DND-41 (cell line): ENCODE measurements around the gene MAMDC2.

Source experiments
- ATAC-seq: fragments of 200-7000 bp; cut with Tn5 transposase; 3 replicates; pipeline ENCODE4 v1.9.1; 2021; ENCODE audit warnings: low read depth; ENCODE audit not compliant: insufficient read depth
- DNase-seq: peaks from one replicate; pipeline ENCODE4 v3.0.0-alpha.2; 2020
- H2AFZ ChIP-seq: 2 replicates; pipeline ENCODE4 v1.6.0; 2012; ENCODE audit warnings: low read depth, low read length
- H3K27ac ChIP-seq: 2 replicates; pipeline ENCODE4 v1.5.1; 2012; ENCODE audit warnings: low read length, inconsistent platforms
- H3K27me3 ChIP-seq: fragments of 200-600 bp; sonication (generic); 2 replicates; pipeline ENCODE4 v1.6.0; 2012; ENCODE audit warnings: low read length, mild to moderate bottlenecking, inconsistent platforms; ENCODE audit not compliant: insufficient read depth, poor library complexity
- H3K36me3 ChIP-seq: 2 replicates; pipeline ENCODE4 v1.5.1; 2012; ENCODE audit warnings: low read length, inconsistent platforms; ENCODE audit not compliant: insufficient read depth
- H3K4me1 ChIP-seq: 2 replicates; pipeline ENCODE4 v1.5.1; 2012; ENCODE audit warnings: mild to moderate bottlenecking, low read length; ENCODE audit not compliant: insufficient read depth
- H3K4me2 ChIP-seq: 2 replicates; pipeline ENCODE4 v1.6.0; 2012; ENCODE audit warnings: mild to moderate bottlenecking, moderate library complexity, low read length, inconsistent platforms; ENCODE audit not compliant: insufficient read depth
- H3K4me3 ChIP-seq, 2 experiments: fragments of 200-600 bp in 1 of 2; shearing (Covaris generic) in 1 of 2; 2 replicates each; pipeline ENCODE4 v1.5.1; 2012 to 2016; ENCODE audit warnings: inconsistent platforms in 2 of 2, low read length in 2 of 2, mild to moderate bottlenecking in 2 of 2, low read depth in 1 of 2, moderate library complexity in 1 of 2
- H3K79me2 ChIP-seq: 2 replicates; pipeline ENCODE4 v1.6.0; 2012; ENCODE audit warnings: low read length, inconsistent platforms; ENCODE audit not compliant: insufficient read depth
- H3K9ac ChIP-seq: 2 replicates; pipeline ENCODE4 v1.6.0; 2012; ENCODE audit warnings: low read depth, mild to moderate bottlenecking, inconsistent platforms, low read length, moderate library complexity
- H3K9me3 ChIP-seq: 2 replicates; pipeline ENCODE4 v1.5.1; 2012; ENCODE audit warnings: low read length, moderate library complexity, mild to moderate bottlenecking, inconsistent platforms; ENCODE audit not compliant: insufficient read depth, severe bottlenecking
- H4K20me1 ChIP-seq: 2 replicates; pipeline ENCODE4 v1.6.0; 2012; ENCODE audit warnings: low read length; ENCODE audit not compliant: insufficient read depth
- EZH2 ChIP-seq: IDR thresholded peaks from 3 replicates; pipeline ENCODE4 v1.6.1; 2012; ENCODE audit warnings: borderline replicate concordance, low read depth, mild to moderate bottlenecking, moderate library complexity, low read length, inconsistent platforms; ENCODE audit not compliant: severe bottlenecking
- TF ChIP-seq, protein P1 (sequence below): IDR thresholded peaks from 2 replicates; pipeline ENCODE4 v1.5.1; 2012; ENCODE audit warnings: borderline replicate concordance, low read length, moderate library complexity, mild to moderate bottlenecking; ENCODE audit not compliant: poor library complexity, severe bottlenecking; ENCODE audit errors: extremely low read depth

MAMDC2 gene

DNA sequence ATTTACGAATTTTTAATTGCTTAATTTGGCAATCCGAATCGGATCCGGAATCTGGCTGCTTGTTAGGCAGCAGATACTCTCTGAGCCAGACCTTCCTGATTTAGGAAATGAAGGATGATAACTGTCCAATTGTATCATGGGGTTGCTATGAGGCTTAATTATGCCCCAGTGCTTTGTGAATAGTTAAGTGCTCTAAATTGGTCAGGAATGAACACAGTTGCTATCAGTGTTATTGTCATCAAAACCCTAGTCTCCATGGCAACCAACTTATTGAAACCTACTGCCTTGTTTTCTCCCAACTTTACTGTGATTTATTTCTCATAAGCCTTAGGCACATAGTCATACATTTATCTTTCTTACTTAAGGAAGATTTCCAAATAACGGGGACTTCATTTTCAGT, 47.9 kb downstream of the MAMDC2 start:
- H3K27me3 ChIP-seq, result no peaks in the 10 kb centered on the region
- DNase-seq (no peak), ATAC-seq (no peak)
- no peaks in the 10 kb centered on the region for H3K79me2 ChIP-seq
- no peak overlapping the region for H3K9ac ChIP-seq
- H3K36me3 ChIP-seq, result no peaks in the 10 kb centered on the region
- no peak overlapping the region for H3K4me3 ChIP-seq
- H2AFZ ChIP-seq, result no peak overlapping the region
- no peaks in the 10 kb centered on the region for H3K4me1 ChIP-seq
- TF ChIP-seq, protein P1, sequence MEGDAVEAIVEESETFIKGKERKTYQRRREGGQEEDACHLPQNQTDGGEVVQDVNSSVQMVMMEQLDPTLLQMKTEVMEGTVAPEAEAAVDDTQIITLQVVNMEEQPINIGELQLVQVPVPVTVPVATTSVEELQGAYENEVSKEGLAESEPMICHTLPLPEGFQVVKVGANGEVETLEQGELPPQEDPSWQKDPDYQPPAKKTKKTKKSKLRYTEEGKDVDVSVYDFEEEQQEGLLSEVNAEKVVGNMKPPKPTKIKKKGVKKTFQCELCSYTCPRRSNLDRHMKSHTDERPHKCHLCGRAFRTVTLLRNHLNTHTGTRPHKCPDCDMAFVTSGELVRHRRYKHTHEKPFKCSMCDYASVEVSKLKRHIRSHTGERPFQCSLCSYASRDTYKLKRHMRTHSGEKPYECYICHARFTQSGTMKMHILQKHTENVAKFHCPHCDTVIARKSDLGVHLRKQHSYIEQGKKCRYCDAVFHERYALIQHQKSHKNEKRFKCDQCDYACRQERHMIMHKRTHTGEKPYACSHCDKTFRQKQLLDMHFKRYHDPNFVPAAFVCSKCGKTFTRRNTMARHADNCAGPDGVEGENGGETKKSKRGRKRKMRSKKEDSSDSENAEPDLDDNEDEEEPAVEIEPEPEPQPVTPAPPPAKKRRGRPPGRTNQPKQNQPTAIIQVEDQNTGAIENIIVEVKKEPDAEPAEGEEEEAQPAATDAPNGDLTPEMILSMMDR, result no peak
- no peak for TF ChIP-seq EZH2
- no peaks in the 10 kb centered on the region for H3K9me3 ChIP-seq
- H3K27ac ChIP-seq, result no peak overlapping the region
- H4K20me1 ChIP-seq, result no peaks in the 10 kb centered on the region
- no peak overlapping the region for H3K4me2 ChIP-seq

GRCh38 chr9:70092190-70092589, 48.5 kb downstream of the MAMDC2 start:
- no peak for DNase-seq
- no peaks in the 10 kb centered on the region for H3K36me3 ChIP-seq

DNA sequence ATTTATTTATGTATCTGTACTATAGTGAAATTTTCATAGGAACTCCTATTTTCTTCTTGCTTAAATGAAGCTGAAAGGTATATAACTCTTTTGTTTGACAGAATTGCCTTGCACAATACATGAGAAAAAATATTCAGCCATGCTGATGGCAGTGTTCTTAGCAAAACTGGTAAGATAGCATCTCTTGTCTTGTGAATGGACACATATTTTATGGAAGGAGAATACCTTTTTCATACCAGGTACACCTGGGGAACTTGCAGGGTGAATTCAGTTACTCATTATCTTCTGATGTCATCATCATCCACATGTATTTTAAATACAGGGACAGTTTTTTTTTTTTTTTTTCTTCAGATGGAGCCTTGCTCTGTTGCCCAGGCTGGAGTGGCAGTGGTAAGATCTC, 49.4 kb downstream of the MAMDC2 start:
- ATAC-seq (no peak), DNase-seq (no peak)
- no peak for TF ChIP-seq EZH2
- no peak overlapping the region for H3K4me2 ChIP-seq
- H2AFZ ChIP-seq, result no peak overlapping the region
- no peak overlapping the region for H3K9ac ChIP-seq
- no peaks in the 10 kb centered on the region for H3K4me1 ChIP-seq
- H4K20me1 ChIP-seq, result no peaks in the 10 kb centered on the region
- H3K36me3 ChIP-seq, result no peaks in the 10 kb centered on the region
- no peak overlapping the region for H3K4me3 ChIP-seq
- no peaks in the 10 kb centered on the region for H3K79me2 ChIP-seq
- no peak overlapping the region for H3K27ac ChIP-seq
- H3K27me3 ChIP-seq, result no peaks in the 10 kb centered on the region
- H3K9me3 ChIP-seq, result no peaks in the 10 kb centered on the region

More at GRCh38 chr9:70092190-70092589, 48.5 kb downstream of the MAMDC2 start:
- TF ChIP-seq, protein P1, result no peak
- TF ChIP-seq EZH2, result no peak
- no peak for ATAC-seq
- H3K27me3 ChIP-seq, result no peaks in the 10 kb centered on the region
- H3K9me3 ChIP-seq, result no peaks in the 10 kb centered on the region
- H3K9ac ChIP-seq, result no peak overlapping the region
- no peak overlapping the region for H2AFZ ChIP-seq
- no peaks in the 10 kb centered on the region for H3K4me1 ChIP-seq
- no peak overlapping the region for H3K4me2 ChIP-seq
- no peaks in the 10 kb centered on the region for H4K20me1 ChIP-seq
- H3K4me3 ChIP-seq, result no peak overlapping the region
- H3K79me2 ChIP-seq, result no peaks in the 10 kb centered on the region
- no peak overlapping the region for H3K27ac ChIP-seq

- no peak for TF ChIP-seq EZH2
- TF ChIP-seq, protein P1, result no peak
- Histone ChIP-seq H3K4me3 (no peak overlapping the region), H3K27ac (no peak overlapping the region), H2AFZ (no peak overlapping the region), H3K4me2 (no peak overlapping the region), H4K20me1 (no peaks in the 10 kb centered on the region), H3K36me3 (no peaks in the 10 kb centered on the region), H3K4me1 (no peaks in the 10 kb centered on the region), H3K79me2 (no peaks in the 10 kb centered on the region), H3K27me3 (no peaks in the 10 kb centered on the region), H3K9ac (no peak overlapping the region), H3K9me3 (no peaks in the 10 kb centered on the region)
- DNase-seq (no peak), ATAC-seq (no peak)
These were observed 50.3 kb downstream of the MAMDC2 start for GRCh38 chr9:70093944-70094343.
